HG03060 (cell line): ENCODE results near the gene COL4A4.

ENCODE experiments used
- ATAC-seq: cut with Tn5 transposase; IDR thresholded peaks from one replicate; pipeline ENCODE4 v1.9.1; 2021; ENCODE audit warnings: low read depth, moderate number of reproducible peaks; ENCODE audit not compliant: unreplicated experiment

COL4A4 gene

DNA sequence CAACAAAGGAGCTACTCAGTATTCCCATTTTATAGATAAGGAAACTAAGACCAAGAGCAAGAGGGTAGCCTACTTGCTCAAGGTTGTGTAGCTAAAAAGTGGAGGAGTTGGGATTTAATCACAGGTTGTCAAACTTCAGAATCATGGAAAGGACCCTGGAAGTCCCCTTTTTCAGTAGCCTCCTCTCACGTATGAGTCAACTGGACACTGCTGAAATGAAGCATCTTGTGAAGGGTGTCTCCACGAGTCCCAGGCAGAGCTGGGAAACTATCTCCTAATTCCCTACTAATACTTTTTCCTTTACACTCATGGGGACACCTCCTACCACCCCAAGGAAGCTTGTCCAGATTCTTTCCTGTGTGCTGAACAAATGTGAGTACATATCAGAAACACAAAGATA, 172.3 kb downstream of the COL4A4 start:
- ATAC-seq = no peak

DNA sequence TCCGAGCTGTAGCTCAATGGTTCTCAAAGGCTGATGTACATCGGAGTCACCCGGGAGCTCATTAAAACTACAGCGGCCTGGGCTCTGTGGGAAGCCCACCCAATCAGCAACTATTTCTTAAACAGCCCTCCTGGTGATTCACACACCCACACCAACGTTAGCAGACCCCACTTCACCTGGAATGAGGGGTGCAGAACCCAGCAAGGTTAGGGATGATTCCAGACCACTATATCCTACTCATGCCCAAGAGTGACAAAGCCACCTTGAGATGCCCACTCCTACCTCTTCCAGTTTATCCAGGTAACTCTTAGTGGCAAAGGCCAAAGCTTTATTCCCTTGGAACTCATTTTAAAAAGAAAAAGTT, 178.4 kb downstream of the COL4A4 start:
- no peak for ATAC-seq

GRCh38 chr2:226984750-226985582, 179.0 kb downstream of the COL4A4 start:
- peak; percentile 99 for ATAC-seq

DNA sequence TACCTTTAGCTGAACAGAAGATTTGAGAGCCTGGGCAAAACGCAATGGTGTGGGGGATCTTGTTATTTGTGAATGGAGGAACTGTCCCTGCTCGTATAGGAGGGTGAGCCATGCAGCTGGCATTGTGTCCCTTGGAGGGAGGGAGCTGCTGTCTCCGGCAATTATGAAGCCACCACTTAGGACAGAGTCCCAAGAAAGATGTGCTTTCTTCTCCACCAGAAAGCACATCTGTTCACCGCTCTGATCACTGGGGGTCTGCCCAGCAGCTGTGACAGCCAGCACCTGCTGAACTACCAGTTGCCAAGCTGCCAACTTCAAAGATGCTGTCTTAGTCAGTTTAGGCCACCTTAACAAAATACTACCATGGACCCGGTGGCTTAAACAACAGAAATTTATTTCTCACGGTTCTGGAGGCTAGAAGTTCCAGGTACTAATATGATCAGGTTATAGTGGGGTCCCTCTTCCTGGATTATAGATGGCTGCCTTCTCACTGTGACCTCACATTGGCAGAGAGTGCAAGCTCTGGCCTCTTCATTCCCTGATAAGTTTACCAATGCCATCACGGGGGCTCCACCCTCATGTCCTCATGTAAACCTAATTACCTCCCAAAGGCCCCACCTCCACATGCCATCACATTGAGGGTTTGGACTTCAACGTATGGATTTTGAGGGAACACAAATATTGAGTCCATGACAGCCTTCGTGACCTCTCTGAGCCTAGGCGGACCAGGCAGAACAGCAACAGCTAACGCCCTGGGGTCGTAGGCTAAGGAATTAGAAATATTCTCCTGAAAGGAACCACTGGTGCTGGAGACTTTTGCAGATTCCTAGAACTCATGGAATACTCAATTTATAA, 179.9 kb downstream of the COL4A4 start:
- peak; percentile 5 for ATAC-seq

DNA sequence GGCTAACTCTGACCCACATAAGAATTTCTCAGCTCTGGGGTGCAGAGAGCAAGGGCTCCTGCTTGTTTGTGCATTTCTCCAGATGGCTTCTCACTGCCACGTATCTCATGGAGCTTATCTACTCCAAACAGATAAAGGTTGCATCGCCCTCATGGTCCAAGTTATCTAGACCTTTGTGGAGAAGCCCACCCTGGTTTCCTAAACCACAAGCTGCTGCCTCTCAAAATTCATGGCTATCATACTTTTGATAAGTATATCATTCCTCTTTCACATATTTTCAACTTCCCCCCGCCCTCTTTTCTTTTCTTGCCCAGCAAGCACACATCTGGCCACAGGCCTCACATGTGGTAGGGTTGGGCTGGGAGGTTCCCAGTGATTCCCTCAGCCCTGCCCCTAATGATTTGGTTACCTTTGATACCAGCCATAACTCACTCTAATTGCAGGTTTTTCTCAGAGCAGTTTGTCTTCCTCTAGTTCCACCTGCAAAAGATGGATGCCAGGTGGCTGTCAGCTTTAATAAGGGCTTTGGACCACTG, 182.1 kb downstream of the COL4A4 start:
- no peak for ATAC-seq

DNA sequence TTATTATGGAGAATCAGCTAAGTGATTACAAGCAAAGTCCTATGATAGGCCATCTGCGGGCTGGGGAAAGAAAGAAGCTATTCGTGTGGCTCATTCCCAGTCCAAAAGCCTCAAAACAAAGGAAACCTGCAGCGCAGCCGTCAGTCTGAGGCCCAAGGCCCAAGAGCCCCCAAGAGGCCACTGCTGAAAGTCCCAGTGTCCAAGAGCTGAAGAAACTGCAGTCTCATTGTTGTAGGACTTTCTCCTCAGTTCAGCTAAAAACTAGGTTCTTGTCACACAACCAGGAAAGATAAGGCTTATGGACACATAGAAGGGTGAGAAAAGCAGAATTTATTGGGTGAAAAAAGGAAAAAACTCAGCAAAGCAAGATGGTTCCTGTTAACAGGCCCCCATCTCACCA, 185.0 kb downstream of the COL4A4 start:
- ATAC-seq = no peak

DNA sequence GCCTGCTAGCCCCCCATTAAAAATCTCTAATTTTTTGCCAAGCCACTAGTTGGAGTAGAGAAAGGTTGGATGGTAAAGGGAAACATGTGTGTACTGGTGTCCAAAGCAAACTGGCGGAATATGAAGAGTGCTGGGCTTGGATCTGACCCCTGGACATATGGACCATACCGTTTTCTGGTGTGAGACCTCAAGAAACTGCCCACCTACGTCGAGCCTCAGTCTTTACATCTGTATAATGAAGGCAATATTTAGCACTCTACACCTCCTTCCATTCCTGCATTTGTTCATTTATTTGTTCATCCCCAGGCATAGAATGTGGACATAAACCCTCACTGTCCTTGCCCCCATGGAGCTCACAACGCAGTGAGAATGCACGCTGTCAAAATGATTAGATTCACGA, 185.7 kb downstream of the COL4A4 start:
- ATAC-seq = no peak

GRCh38 chr2:226977775-226978190, 186.2 kb downstream of the COL4A4 start:
- ATAC-seq = no peak

DNA sequence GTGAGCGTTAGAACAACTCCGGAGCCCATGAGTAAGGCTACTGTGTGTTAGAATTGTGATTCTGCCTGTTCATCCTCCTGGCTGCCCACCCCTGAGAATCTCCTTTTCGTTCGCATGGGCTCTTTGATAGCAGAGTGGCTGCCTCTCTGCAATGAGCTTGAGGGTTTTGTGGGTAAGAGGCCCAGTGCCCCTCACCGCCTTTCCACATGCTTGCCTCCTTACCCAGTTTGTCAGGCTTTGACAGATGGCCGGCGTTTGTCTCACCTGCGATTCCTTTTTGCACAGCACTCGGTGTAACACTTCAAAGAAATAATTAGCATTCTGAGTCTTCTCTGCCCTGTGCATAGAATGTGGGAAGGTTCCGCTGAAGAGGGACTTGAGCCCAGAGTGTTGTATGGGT, 190.2 kb downstream of the COL4A4 start:
- no peak for ATAC-seq

GRCh38 chr2:226971770-226972169, 192.2 kb downstream of the COL4A4 start:
- no peak for ATAC-seq

- no peak for ATAC-seq
Measured at GRCh38 chr2:226971084-226971483, 192.9 kb downstream of the COL4A4 start.

DNA sequence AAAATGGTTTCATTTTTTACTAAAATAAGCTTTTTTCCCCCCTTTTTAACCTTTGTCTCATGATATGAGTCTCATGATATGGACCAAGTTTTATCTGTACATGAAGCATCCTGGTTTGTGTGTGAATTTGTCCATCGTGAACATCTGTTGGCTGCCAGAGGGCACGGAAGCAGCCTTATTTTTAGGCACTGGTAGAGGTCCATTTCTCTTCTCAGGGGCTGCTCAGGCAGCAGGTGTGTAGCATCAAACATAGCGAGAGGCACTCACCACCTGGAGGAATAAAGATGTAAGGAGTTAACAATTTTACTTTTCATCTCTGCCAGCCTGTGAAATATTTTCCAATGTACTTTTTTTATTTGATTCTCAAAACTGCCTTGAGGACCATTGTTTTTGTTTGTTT, 193.6 kb downstream of the COL4A4 start:
- peak; percentile 31 for ATAC-seq

- ATAC-seq = no peak
Measured at GRCh38 chr2:226969417-226970080, 194.5 kb downstream of the COL4A4 start.

DNA sequence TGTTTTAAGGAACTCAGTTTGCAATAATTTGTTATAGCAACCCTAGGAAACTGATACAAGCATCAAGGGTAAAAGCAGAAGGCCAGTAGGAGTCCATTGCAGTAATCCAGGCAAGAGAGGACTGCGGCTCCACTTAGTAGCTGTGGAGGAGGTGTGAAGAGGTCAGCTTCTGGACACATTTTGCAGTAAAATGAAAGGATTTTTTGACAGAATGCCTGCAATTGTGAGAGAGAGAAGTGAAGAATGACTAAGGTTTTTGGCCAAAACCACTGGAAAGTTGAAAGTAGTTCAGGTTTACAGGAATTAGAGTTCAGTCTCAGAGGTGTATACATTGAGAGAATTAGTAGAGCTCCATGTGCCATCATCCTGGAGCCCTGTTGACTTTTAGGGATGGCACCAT, 198.6 kb downstream of the COL4A4 start:
- ATAC-seq = no peak

GRCh38 chr2:226963528-226963927, 200.5 kb downstream of the COL4A4 start:
- no peak for ATAC-seq

DNA sequence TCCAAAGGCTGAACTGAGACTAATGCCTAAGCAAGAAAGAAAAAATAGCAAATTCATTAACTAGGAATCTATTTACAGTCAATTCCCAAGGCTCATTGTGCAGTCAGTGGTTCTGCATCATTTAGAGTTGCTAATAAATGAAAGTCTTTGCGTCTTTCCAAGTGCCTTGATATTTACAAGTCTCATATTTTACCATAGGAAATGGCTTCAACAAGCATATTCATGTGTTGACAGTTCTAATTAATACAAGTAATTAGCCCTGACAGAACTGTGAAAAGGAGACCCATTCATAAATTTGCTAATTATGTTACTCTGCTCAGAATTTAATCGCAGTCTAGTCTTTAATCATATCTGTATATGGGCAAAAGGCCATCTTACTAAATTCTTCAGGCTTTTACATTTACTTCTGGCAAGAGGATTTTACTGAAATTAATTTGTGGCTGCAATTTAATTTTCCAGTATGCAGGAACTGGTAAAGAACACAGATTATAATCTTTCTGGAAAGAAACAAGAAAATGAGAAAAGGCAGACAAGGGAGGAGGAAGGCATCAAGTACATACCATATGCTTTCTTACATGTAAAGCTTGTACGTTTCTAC, 201.7 kb downstream of the COL4A4 start:
- no peak for ATAC-seq

DNA sequence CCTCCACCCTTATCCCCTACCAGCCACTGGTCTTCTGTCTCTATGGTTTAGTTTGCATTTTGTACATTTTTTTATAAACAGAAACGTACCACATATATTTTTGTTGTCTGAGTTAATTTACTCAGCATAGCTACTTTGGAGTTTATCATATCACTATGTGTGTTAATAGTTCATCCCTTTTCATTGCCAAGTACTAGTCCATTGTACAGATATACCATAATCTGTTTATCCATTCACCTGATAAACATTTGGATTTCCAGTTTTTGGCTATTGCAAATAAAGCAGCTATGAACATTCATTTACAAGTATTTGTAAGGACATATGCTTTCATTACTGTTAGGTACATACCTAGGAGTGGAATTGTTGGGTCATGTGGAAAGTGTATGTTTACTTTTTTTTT, 204.6 kb downstream of the COL4A4 start:
- ATAC-seq = no peak

GRCh38 chr2:226956659-226957058, 207.3 kb downstream of the COL4A4 start:
- no peak for ATAC-seq

- no peak for ATAC-seq
Measured at GRCh38 chr2:226953826-226954225, 210.2 kb downstream of the COL4A4 start.

- ATAC-seq = no peak
Measured at GRCh38 chr2:226953206-226953605, 210.8 kb downstream of the COL4A4 start.
